ENCODE measurements around the gene RNF167. TPM values are rescaled to one million over a fixed set of nuclear protein-coding genes. Genes with fewer than 3 reads are reported as not detected.

RNF167 gene
- total RNA-seq, 1 experiment from 2014 or later: 105 TPM

GRCh38 chr17:4939546-4939795 is 597 bp upstream of the RNF167 start:
- Histone ChIP-seq H3K9ac (ENCODE audit: low read length) (peak overlapping the region; percentile 96), H4K20me1 (ENCODE audit: insufficient read depth) (no peaks in the 10 kb centered on the region), H3K27ac (ENCODE audit: low read depth, low read length) (peak overlapping the region; percentile 95), H3K27me3 (ENCODE audit: insufficient read depth, low read length) (no peaks in the 10 kb centered on the region), H3K4me3 (replicated peaks in 1 of 2; ENCODE audit: low read depth in 1 of 2, low read length in 2 of 2) (peak overlapping the region; percentile 86 to 93), H3K9me3 (ENCODE audit: control insufficient read depth in 1 of 2, insufficient read depth in 1 of 2, low read depth in 1 of 2, low read length in 2 of 2) (no peaks in the 10 kb centered on the region), H3K4me1 (ENCODE audit: control insufficient read depth in 1 of 2, insufficient read depth in 2 of 2, low read length in 2 of 2) (peaks cover 10 to 35% of the 10 kb centered on the region in 2 experiments), H3K9me2 (ENCODE audit: insufficient read depth) (no peaks in the 10 kb centered on the region), H3K4me2 (ENCODE audit: low read length) (peak overlapping the region; percentile 100), H2AFZ (ENCODE audit: low read depth, low read length, poor library complexity, severe bottlenecking) (no peak overlapping the region), H3K79me2 (ENCODE audit: insufficient read depth, low read length) (peaks cover 60% of the 10 kb centered on the region), H3K36me3 (ENCODE audit: control insufficient read depth in 1 of 2, insufficient read depth in 2 of 2, low read length in 2 of 2) (peaks cover 0 to 26% of the 10 kb centered on the region in 2 experiments; a peak in 1 of 4 replicates)
- ChIA-PET RAD21 (ENCODE audit: low non-redundant PET in 1 of 2, low total read pairs in 2 of 2, uncharacterized antibody in 2 of 2, unreplicated experiment in 2 of 2) (interaction anchor here (1.5 to 2.1 kb wide), 3 partner anchors 28 to 30 kb away, joined by 6 to 11 read pairs (median 8); partner anchors contain the start of gene SPAG7 (in 2 of the 2)), POLR2A (interaction anchor here (1.0 to 2.1 kb wide), 8 partner anchors 9 to 229 kb away, joined by 3 to 30 read pairs (median 7); partner anchors contain the start of genes ARRB2, CAMTA2, ENO3 and PFN1), CTCF (interaction anchor here (0.9 to 2.4 kb wide), 7 partner anchors 9 to 229 kb away, joined by 3 to 15 read pairs (median 3); partner anchors contain the start of genes ARRB2, CHRNE, PFN1 and SPAG7)
- DNase-seq (ENCODE audit: low read depth, low spot score): no peak
- no TSS peak for BruUV-seq (replicated peaks)
- ATAC-seq: peak; percentile 0; the same call in 1 of the 2 replicates
- TF ChIP-seq YY1 (IDR thresholded peaks at IDR 0.05; ENCODE audit: extremely low read depth, insufficient replicate concordance, low read depth, low read length) (no peak), EGR1 (IDR thresholded peaks at IDR 0.05; ENCODE audit: low read depth) (no peak), ZFX (IDR thresholded peaks at IDR 0.05) (peak; percentile 60; the same call in 1 of the 2 replicates)
- TF ChIP-seq, protein P1, sequence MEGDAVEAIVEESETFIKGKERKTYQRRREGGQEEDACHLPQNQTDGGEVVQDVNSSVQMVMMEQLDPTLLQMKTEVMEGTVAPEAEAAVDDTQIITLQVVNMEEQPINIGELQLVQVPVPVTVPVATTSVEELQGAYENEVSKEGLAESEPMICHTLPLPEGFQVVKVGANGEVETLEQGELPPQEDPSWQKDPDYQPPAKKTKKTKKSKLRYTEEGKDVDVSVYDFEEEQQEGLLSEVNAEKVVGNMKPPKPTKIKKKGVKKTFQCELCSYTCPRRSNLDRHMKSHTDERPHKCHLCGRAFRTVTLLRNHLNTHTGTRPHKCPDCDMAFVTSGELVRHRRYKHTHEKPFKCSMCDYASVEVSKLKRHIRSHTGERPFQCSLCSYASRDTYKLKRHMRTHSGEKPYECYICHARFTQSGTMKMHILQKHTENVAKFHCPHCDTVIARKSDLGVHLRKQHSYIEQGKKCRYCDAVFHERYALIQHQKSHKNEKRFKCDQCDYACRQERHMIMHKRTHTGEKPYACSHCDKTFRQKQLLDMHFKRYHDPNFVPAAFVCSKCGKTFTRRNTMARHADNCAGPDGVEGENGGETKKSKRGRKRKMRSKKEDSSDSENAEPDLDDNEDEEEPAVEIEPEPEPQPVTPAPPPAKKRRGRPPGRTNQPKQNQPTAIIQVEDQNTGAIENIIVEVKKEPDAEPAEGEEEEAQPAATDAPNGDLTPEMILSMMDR (IDR thresholded peaks at IDR 0.05 in 2 of 3, conservative IDR thresholded peaks at IDR 0.05 in 1 of 3; ENCODE audit: borderline replicate concordance in 1 of 3, insufficient read depth in 1 of 3, low read depth in 2 of 3, low read length in 2 of 3): no peak
- intact Hi-C loops (cut with micrococcal nuclease): no loop called here
